Measurements from ENCODE around the gene GHSR. TPM values are rescaled to one million over a fixed set of nuclear protein-coding genes. Genes with fewer than 3 reads are reported as not detected.
"Not testable (repeated sequence)": the region's sequence is repeated elsewhere in the genome, so short reads cannot be mapped to it uniquely, and the experiment has no call there.

GHSR gene, protein sequence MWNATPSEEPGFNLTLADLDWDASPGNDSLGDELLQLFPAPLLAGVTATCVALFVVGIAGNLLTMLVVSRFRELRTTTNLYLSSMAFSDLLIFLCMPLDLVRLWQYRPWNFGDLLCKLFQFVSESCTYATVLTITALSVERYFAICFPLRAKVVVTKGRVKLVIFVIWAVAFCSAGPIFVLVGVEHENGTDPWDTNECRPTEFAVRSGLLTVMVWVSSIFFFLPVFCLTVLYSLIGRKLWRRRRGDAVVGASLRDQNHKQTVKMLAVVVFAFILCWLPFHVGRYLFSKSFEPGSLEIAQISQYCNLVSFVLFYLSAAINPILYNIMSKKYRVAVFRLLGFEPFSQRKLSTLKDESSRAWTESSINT
- polyA plus RNA-seq (2013, experiment 1 of 2): not detected
- not detected for polyA plus RNA-seq (2013, experiment 2 of 2)

DNA sequence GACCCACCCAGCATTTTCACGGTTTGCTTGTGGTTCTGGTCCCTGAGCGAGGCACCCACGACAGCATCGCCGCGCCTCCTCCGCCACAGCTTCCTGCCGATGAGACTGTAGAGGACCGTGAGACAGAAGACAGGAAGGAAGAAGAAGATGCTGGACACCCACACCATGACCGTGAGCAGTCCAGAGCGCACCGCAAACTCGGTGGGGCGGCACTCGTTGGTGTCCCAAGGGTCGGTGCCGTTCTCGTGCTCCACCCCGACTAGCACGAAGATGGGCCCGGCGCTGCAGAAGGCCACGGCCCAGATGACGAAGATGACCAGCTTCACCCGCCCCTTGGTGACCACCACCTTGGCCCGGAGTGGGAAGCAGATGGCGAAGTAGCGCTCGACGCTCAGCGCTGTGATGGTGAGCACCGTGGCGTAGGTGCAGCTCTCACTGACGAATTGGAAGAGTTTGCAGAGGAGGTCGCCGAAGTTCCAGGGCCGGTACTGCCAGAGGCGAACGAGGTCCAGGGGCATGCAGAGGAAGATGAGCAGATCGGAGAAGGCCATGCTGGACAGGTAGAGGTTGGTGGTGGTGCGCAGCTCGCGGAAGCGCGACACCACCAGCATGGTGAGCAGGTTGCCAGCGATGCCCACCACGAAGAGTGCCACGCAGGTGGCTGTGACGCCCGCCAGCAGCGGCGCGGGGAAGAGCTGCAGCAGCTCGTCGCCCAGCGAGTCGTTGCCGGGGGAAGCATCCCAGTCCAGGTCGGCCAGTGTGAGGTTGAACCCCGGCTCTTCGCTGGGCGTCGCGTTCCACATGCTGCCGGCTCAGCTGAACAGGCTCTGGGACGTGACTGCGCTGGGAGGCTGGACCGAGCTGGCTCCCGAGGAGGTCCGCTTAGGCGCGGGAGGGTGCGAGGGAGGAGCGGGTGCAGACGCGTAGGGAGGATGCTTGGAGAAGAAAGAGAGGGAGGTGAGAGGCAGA lies at the start of gene GHSR:
Gene GHSR (minus strand): TSS at position 846 of the 969 bp plus-strand sequence. CDS start 43 bp downstream, at position 803.
- WGBS: 26% methylated on average over 73 of the region's 76 CpGs
- no peaks in the 10 kb centered on the region for H3K9me3 ChIP-seq (ENCODE audit: control insufficient read depth, low read length)
- no peak for DNase-seq
- no peak within 1 kb of the TSS for H2AK5ac ChIP-seq (ENCODE audit: low read length, severe bottlenecking)
- H3K36me3 ChIP-seq (ENCODE audit: control insufficient read depth in 1 of 2, insufficient read depth in 2 of 2, low read depth in 1 of 2, low read length in 2 of 2): no peaks in the 10 kb centered on the region
- no peak within 1 kb of the TSS for H3K4me2 ChIP-seq (ENCODE audit: low read length, poor library complexity, severe bottlenecking)
- no peak within 1 kb of the TSS for H3K4me3 ChIP-seq (ENCODE audit: insufficient read depth in 1 of 2, low read depth in 1 of 2, low read length in 2 of 2)
- H3K4me1 ChIP-seq (ENCODE audit: control insufficient read depth, insufficient read depth, low read depth, low read length): peaks cover 9% of the 10 kb centered on the region
- H2BK15ac ChIP-seq (ENCODE audit: low read depth, poor library complexity, severe bottlenecking): no peak within 1 kb of the TSS
- no peak within 1 kb of the TSS for H2BK120ac ChIP-seq (ENCODE audit: low read depth, low read length)
- H3K23ac ChIP-seq (ENCODE audit: low read length in 2 of 2): no peak within 1 kb of the TSS
- H3K18ac ChIP-seq (ENCODE audit: low read depth in 1 of 2, low read length in 2 of 2): no peak within 1 kb of the TSS
- H3K9ac ChIP-seq (ENCODE audit: low read length): no peak within 1 kb of the TSS
- H3K27me3 ChIP-seq (ENCODE audit: control insufficient read depth in 1 of 2, insufficient read depth in 1 of 2, low read length in 2 of 2): peaks cover 45 to 71% of the 10 kb centered on the region in 2 experiments
- H4K91ac ChIP-seq (ENCODE audit: low read length): no peak within 1 kb of the TSS
- no peak within 1 kb of the TSS for H2AFZ ChIP-seq (ENCODE audit: low read depth, low read length)
- H2BK5ac ChIP-seq (ENCODE audit: low read depth, low read length, poor library complexity, severe bottlenecking): no peak within 1 kb of the TSS
- H3K27ac ChIP-seq (ENCODE audit: low read length, poor library complexity, severe bottlenecking): no peak within 1 kb of the TSS
- H4K8ac ChIP-seq (ENCODE audit: low read length): no peak within 1 kb of the TSS
- H3K79me1 ChIP-seq (replicated peaks; ENCODE audit: low read length, poor library complexity, severe bottlenecking): no peaks in the 10 kb centered on the region
- H3K14ac ChIP-seq (ENCODE audit: low read length in 2 of 2): no peak within 1 kb of the TSS
- H2BK12ac ChIP-seq (ENCODE audit: low read length in 2 of 2): no peak within 1 kb of the TSS
- H3K4ac ChIP-seq (ENCODE audit: low read depth in 1 of 2, low read length in 2 of 2): no peak within 1 kb of the TSS

DNA sequence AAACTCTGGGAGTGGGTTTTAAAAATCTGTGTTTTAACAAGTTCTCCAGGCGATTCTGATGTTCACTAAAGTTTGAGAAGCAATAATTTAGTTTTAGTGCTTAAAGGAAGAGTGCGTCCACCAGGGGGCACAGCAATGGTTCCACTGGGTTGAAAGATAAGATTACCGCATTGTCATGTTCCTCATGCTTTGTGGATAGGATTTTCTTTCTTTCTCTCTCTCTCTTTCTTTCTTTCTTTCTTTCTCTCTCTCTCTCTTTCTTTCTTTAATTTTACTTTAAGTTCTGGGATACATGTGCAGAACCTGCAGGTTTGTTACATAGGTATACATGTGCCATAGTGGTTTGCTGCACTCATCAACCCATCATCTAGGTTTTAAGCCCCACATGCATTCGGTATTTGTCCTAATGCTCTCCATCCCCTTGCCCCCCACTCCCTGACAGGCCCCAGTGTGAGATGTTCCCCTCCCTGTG lies 42.0 kb upstream of the GHSR start:
- peak overlapping the region in 1 of 2 experiments; percentile 10 for H2BK12ac ChIP-seq (ENCODE audit: low read length in 2 of 2)
- not testable (repeated sequence) for H2BK5ac ChIP-seq (ENCODE audit: low read depth, low read length, poor library complexity, severe bottlenecking); H2AFZ ChIP-seq (ENCODE audit: low read depth, low read length); H2AK5ac ChIP-seq (ENCODE audit: low read length, severe bottlenecking); H3K27me3 ChIP-seq (ENCODE audit: control insufficient read depth in 1 of 2, insufficient read depth in 1 of 2, low read length in 2 of 2); H3K4ac ChIP-seq (ENCODE audit: low read depth in 1 of 2, low read length in 2 of 2); H3K4me1 ChIP-seq (ENCODE audit: control insufficient read depth, insufficient read depth, low read depth, low read length); H3K79me1 ChIP-seq (replicated peaks; ENCODE audit: low read length, poor library complexity, severe bottlenecking); H4K8ac ChIP-seq (ENCODE audit: low read length); H3K4me3 ChIP-seq (ENCODE audit: insufficient read depth in 1 of 2, low read depth in 1 of 2, low read length in 2 of 2); H3K14ac ChIP-seq (ENCODE audit: low read length in 2 of 2); H3K18ac ChIP-seq (ENCODE audit: low read depth in 1 of 2, low read length in 2 of 2); H3K9me3 ChIP-seq (ENCODE audit: control insufficient read depth, low read length); H3K36me3 ChIP-seq (ENCODE audit: control insufficient read depth in 1 of 2, insufficient read depth in 2 of 2, low read depth in 1 of 2, low read length in 2 of 2); H2BK15ac ChIP-seq (ENCODE audit: low read depth, poor library complexity, severe bottlenecking); H3K23ac ChIP-seq (ENCODE audit: low read length in 2 of 2); H3K27ac ChIP-seq (ENCODE audit: low read length, poor library complexity, severe bottlenecking); H3K4me2 ChIP-seq (ENCODE audit: low read length, poor library complexity, severe bottlenecking); H2BK120ac ChIP-seq (ENCODE audit: low read depth, low read length)
- DNase-seq: peak; percentile 72
- WGBS: 51% methylated on average over 2 of the region's 4 CpGs
- H3K9ac ChIP-seq (ENCODE audit: low read length): peak overlapping the region; percentile 11
- H4K91ac ChIP-seq (ENCODE audit: low read length): peak overlapping the region; percentile 61

DNA sequence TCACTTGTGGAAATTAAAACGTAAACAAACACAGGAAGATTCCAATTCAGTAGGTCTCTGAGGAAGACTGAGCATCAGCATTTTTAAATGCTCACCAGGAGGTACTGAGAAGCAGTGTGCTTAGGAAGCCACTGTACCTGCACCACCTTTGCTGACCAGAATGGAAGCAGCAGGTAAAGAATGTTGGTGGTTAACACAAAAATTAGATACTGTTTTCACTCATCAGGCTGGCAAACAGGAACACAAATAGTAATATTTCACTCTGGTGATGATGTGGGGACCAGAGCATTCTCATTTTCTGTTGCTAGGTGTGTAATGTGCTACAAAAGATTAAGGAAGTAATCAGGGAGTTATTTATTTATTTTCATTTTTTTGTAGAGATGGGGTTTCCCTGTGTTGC lies 29.9 kb upstream of the GHSR start:
- WGBS: 89% methylated on average over 1 of the region's 1 CpG
- H4K8ac ChIP-seq (ENCODE audit: low read length): no peak overlapping the region
- no peak overlapping the region for H2AK5ac ChIP-seq (ENCODE audit: low read length, severe bottlenecking)
- no peak overlapping the region for H3K4me3 ChIP-seq (ENCODE audit: insufficient read depth in 1 of 2, low read depth in 1 of 2, low read length in 2 of 2)
- no peak overlapping the region for H3K4ac ChIP-seq (ENCODE audit: low read depth in 1 of 2, low read length in 2 of 2)
- H2BK120ac ChIP-seq (ENCODE audit: low read depth, low read length): no peak overlapping the region
- no peak overlapping the region for H2BK12ac ChIP-seq (ENCODE audit: low read length in 2 of 2)
- H2BK15ac ChIP-seq (ENCODE audit: low read depth, poor library complexity, severe bottlenecking): no peak overlapping the region
- H3K14ac ChIP-seq (ENCODE audit: low read length in 2 of 2): no peak overlapping the region
- no peaks in the 10 kb centered on the region for H3K36me3 ChIP-seq (ENCODE audit: control insufficient read depth in 1 of 2, insufficient read depth in 2 of 2, low read depth in 1 of 2, low read length in 2 of 2)
- H3K23ac ChIP-seq (ENCODE audit: low read length in 2 of 2): no peak overlapping the region
- H4K91ac ChIP-seq (ENCODE audit: low read length): no peak overlapping the region
- no peak overlapping the region for H3K4me2 ChIP-seq (ENCODE audit: low read length, poor library complexity, severe bottlenecking)
- H3K27me3 ChIP-seq (ENCODE audit: control insufficient read depth in 1 of 2, insufficient read depth in 1 of 2, low read length in 2 of 2): no peaks in the 10 kb centered on the region
- DNase-seq: no peak
- H3K27ac ChIP-seq (ENCODE audit: low read length, poor library complexity, severe bottlenecking): no peak overlapping the region
- H2BK5ac ChIP-seq (ENCODE audit: low read depth, low read length, poor library complexity, severe bottlenecking): no peak overlapping the region
- no peaks in the 10 kb centered on the region for H3K4me1 ChIP-seq (ENCODE audit: control insufficient read depth, insufficient read depth, low read depth, low read length)
- no peak overlapping the region for H2AFZ ChIP-seq (ENCODE audit: low read depth, low read length)
- no peak overlapping the region for H3K18ac ChIP-seq (ENCODE audit: low read depth in 1 of 2, low read length in 2 of 2)
- H3K9me3 ChIP-seq (ENCODE audit: control insufficient read depth, low read length): no peaks in the 10 kb centered on the region
- no peak overlapping the region for H3K9ac ChIP-seq (ENCODE audit: low read length)
- no peaks in the 10 kb centered on the region for H3K79me1 ChIP-seq (replicated peaks; ENCODE audit: low read length, poor library complexity, severe bottlenecking)

DNA sequence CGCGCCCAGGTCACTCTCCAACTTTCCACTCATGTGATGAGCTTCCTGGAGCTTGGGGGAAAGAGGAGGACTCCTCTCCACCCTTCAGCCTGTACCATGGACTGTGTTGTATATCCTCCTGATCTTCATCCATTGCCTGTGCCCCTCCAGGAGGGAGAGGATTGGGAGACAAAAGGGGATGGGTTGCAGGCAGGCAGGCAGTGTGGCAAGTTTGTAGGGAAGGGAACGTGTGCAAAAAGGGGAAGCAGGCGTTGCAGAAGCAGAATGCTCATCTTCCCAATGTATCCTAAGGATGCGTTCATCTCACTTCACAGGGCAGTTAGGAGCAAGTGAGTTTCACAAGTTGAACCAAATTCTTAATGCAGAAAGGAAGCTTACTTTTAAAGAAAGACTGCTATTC lies 28.1 kb upstream of the GHSR start:
- Histone ChIP-seq H4K8ac (ENCODE audit: low read length) (no peak overlapping the region), H2BK120ac (ENCODE audit: low read depth, low read length) (no peak overlapping the region), H3K9me3 (ENCODE audit: control insufficient read depth, low read length) (no peaks in the 10 kb centered on the region), H2BK5ac (ENCODE audit: low read depth, low read length, poor library complexity, severe bottlenecking) (no peak overlapping the region), H2AK5ac (ENCODE audit: low read length, severe bottlenecking) (no peak overlapping the region), H2BK15ac (ENCODE audit: low read depth, poor library complexity, severe bottlenecking) (no peak overlapping the region), H4K91ac (ENCODE audit: low read length) (no peak overlapping the region), H3K4me2 (ENCODE audit: low read length, poor library complexity, severe bottlenecking) (no peak overlapping the region), H3K36me3 (ENCODE audit: control insufficient read depth in 1 of 2, insufficient read depth in 2 of 2, low read depth in 1 of 2, low read length in 2 of 2) (no peaks in the 10 kb centered on the region), H3K27ac (ENCODE audit: low read length, poor library complexity, severe bottlenecking) (no peak overlapping the region), H3K4ac (ENCODE audit: low read depth in 1 of 2, low read length in 2 of 2) (no peak overlapping the region), H3K18ac (ENCODE audit: low read depth in 1 of 2, low read length in 2 of 2) (no peak overlapping the region), H3K14ac (ENCODE audit: low read length in 2 of 2) (no peak overlapping the region), H3K4me1 (ENCODE audit: control insufficient read depth, insufficient read depth, low read depth, low read length) (no peaks in the 10 kb centered on the region), H2BK12ac (ENCODE audit: low read length in 2 of 2) (no peak overlapping the region), H3K9ac (ENCODE audit: low read length) (peak overlapping the region; percentile 88), H3K27me3 (ENCODE audit: control insufficient read depth in 1 of 2, insufficient read depth in 1 of 2, low read length in 2 of 2) (no peaks in the 10 kb centered on the region), H3K79me1 (replicated peaks; ENCODE audit: low read length, poor library complexity, severe bottlenecking) (no peaks in the 10 kb centered on the region), H2AFZ (ENCODE audit: low read depth, low read length) (no peak overlapping the region), H3K23ac (ENCODE audit: low read length in 2 of 2) (no peak overlapping the region), H3K4me3 (ENCODE audit: insufficient read depth in 1 of 2, low read depth in 1 of 2, low read length in 2 of 2) (peak overlapping the region in 1 of 2 experiments; percentile 82)
- peak; percentile 6 for DNase-seq
- WGBS: 82% methylated on average over 1 of the region's 5 CpGs
